HG03558 (cell line): ENCODE measurements around the gene APBB2.
"Not testable (repeated sequence)": the region's sequence is repeated elsewhere in the genome, so short reads cannot be mapped to it uniquely, and the experiment has no call there.

Source experiments
- ATAC-seq: cut with Tn5 transposase; IDR thresholded peaks from one replicate; pipeline ENCODE4 v1.9.1; 2021; ENCODE audit warnings: moderate number of reproducible peaks; ENCODE audit not compliant: unreplicated experiment; ENCODE audit errors: extremely low read depth

The APBB2 gene

DNA sequence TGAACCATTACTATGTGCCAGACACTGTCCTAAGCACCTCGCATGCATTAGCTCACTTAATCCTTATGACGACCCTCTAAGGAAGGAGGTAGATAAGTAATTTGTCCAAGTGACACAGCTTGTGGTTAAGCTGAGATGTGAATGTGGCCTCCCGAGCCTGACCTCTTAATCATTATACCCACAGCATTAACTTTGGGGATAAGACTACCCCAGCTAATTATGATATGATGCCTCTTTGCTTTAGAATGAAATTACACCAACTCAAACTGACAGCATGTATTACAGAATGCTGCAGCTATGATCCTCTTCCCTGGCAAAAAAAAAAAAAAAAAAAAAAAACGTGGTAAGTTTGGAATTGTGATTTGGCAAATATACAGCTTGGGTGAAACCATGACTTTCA, 53.5 kb downstream of the APBB2 start:
- ATAC-seq: no peak

DNA sequence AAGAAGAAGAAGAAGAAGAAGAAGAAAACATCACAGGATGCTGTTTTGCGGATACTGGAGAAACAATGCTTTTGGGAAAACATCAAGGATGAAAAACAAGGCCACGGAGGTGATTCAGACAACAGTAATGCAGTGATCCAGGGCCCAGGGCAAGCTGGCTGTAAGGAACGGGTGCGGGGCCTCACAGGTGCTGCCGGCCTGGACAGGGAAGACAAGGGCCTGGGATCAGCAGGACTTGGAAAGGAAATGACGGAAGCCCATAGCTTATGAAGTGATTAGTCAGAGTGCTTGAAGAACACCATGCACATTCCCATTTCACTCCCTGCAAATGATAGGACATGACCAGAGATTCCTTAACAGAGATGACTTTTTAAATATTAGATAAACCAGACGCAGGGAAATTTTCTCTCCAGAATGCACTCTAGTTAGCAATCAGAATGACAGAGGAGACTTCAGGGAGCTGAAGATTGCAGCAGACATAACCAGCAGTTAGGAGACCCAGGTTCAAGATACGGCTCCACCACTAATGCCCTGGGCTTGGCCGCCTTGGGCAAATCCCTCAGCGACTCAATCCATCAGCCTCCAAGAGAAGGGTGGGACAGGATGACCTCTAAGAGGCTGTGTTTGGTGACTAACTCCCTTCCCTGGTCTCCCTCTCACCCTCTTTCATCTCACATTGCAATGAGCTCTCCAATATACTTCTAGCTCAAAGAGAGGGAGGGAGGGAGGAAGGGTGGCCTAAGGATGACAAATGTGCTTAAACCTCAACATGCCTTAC, 54.1 kb downstream of the APBB2 start:
- ATAC-seq: no peak

DNA sequence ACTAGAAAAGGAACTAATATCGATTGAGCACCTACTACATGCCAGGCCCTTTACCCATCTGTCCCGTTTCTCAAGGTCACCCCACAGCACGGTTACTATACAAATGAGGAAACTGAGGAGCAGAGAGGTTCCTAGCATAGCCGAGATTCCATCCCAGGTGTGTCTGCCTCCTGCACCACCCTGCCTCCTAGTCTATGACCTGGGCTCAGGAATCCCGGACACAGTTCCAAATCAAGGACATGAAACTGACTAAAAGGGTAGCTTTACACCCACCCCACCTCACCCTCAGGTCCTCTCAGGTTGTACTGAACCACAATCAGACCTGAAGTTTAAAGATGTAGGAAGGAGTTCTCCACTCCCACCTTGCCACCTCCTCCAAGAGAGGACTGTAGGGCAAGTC, 55.6 kb downstream of the APBB2 start:
- no peak for ATAC-seq

DNA sequence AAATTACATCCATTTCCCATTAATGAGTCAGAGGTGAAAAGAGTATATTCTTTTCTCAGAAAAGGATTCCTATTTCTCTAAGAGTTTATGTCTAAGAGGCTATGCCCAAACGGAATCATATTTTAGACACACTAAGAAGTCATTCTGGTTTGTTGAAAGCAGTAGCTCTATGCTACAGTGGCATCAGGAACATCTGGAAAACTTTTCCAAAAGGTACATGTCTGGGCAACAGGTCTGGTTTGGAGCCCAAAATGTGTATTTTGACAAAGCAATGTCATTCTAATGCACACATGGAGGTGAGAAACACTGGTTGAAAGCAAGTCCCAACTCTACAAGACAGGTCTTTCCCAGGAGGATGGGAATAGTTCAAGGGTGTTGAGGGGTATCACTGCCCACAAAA, 56.1 kb downstream of the APBB2 start:
- ATAC-seq: no peak

DNA sequence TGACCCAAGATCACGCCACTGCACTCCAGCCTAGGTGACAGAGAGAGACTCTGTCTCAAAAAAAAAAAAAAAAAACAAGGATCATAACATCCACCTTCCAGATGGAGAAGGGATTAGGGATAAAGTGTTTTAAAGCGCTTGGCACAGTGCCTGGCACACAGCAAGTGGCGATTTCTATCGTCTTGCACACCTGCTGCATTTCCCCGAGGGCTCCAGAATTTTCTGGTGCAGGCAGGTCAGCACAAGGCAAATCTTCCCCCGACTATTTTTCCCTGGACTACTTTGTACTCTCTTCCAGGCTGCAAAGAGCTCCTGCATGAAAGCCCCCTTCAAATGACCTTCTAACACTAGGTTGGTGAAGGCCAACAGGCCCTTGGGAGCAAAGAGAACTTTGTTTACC, 57.3 kb downstream of the APBB2 start:
- no peak for ATAC-seq

DNA sequence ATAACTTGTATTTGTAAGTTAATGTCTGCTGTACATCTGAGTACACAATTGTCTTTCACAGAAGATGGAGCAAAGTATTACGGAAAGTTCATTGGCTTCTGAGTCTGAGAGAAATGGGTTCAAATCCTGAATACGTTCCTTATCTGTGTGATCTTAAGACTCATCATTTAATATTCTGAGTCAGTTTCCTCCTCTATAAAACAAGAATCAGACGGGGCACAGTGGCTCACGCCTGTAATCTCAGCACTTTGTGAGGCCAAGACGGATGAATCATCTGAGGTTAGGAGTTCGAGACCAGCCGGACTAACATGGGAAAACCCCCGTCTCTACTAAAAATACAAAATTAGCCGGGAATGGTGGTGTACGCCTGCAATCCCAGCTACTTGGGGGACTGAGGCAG, 57.8 kb downstream of the APBB2 start:
- no peak for ATAC-seq

DNA sequence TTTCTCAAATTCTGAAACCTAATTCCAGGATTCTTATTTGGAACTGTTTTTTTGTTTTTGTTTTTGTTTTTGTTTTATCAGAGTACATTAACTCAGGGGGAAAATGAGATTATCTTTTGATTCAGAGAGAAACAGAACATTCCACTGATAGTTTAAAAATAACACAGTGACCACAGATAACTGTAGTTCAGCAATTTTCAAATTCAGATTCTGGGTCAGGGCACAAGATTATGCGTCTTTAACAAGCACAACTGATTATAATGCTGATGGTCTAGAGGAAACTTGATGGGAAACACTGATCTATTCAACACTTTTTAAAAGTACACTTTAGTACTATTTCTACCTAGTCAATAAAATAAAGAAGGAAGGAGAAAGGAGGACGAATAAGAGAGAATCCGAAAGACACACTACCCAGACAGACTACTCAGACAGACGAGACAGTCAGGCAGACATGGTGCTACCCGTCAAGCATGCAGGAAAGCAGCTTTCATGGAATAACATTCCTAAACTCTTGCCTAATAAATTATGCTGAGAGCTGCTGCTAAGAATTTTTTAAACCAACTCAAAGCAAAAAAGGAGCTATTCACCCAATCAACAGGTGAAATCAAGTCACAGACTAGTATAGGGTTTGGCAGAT, 59.0 kb downstream of the APBB2 start:
- no peak for ATAC-seq

DNA sequence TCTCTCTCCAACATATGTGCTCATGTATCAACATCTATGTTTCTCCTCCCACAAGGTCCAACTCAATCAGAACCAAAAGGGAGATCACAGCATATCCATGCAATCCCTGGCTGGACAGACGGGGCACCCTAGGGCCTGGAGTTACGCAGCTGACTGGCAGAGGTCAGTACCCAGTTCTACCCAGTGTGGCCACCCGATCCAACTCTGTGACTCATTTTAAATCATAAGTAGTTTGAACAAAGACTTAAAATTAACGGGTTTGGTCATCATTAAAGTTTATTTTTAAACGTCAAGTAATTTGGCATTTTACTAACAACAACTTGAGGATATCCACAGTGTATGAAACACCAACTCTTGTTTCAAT, 59.5 kb downstream of the APBB2 start:
- no peak for ATAC-seq

DNA sequence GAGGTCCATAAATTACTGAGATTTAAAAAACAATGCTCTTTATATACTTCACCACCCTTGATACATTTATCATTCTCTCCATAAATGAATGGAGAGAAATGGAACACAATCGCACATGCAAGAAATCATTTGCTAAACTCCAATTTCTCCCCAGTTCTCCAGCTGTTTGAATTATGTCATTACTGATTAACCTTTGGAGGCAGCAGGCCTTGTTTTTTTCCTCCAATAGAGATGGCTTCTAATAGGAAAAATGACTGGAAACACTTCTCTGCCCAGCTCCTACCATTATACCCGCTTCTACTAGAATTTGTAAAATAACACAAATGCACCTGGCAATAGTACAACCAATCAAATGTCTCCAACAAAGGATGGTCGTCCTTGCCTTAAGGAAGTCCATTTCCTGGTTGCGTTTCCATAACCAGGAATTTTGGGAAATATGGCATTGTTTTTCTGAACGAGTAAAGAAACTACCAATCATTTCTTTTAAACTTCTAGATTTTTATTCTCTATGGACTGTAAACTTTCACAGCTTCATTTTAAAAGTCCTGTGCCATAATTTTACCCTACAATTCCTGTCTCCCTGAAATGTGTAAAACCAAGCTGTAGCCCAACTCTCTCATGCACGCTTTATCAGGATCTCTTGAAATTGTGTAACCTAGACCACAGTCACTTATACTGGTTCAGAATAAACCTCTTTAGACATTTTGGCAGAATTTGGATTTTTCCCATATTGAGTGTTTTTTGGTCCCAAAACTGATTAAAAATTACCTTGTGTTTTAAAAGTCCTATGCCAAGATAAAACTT, 60.1 kb downstream of the APBB2 start:
- ATAC-seq: no peak

DNA sequence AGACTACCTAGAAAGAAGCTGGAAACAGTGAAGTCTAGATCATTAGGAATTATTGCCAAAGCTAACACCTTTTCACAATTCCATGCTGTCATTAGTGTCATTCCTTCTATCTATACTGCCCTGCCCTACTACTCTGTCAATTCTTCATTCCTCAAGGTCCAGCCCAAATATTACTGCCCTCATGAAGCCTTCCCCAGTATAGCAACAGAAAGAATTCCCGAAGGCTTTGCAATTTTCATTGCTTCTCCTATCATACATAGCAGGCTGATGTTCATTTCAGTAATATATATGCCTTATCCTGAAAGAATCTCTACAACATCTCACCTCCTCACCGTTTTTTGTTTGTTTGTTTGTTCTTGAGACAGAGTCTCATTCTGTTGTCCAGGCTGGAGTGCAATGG, 63.9 kb downstream of the APBB2 start:
- no peak for ATAC-seq

DNA sequence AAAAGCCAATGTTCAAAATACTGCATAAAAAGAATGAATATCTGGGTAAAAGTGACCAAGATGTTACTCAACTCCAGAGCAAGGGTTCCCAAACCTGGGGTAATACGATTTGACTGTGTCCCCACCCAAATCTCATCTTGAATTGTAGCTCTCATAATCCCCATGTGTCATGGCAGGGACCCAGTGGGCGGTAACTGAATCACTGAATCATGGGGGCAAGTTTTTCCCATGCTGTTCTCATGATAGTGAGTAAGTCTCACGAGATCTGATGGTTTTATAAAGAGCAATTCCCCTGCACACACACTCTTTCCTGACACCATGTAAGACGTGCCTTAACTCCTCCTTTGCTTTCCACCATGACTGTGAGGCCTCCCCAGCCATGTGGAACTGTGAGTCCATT, 64.8 kb downstream of the APBB2 start:
- ATAC-seq: not testable (repeated sequence)

DNA sequence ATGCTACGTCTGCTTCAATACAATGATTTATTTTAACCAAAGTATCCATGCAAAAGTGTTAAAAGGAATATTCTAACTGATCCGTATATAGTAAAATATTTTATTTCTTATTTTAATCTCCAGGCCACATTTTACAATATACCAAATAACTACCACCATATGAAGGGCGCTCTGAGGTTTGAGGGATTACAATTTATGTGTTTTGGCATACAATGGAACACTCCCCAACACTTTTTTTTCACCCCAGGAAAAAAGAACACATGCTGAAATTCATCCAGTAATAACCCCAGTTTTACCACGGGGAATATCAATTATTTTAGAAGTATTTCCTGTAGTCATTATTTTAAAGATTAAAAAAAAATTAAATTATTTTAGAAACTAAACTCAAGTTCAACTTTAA, 65.4 kb downstream of the APBB2 start:
- no peak for ATAC-seq

DNA sequence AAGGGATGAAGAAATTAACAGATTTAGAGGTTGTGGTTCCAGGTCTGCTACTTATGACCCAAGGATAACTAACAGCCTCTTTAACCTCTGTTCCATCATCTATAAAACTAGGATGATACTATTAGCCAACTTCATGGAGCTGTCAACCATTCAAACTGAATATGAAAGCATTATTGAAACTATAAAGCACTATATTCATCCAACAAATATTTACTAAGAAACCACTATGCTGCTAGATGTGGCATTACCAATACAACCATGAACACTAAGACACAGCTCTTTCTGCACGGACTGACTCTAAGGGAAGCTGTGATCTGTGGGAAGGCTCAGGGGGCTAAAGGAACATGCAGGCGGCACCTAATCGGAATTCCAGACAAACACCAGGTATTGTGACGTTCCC, 66.0 kb downstream of the APBB2 start:
- no peak for ATAC-seq

DNA sequence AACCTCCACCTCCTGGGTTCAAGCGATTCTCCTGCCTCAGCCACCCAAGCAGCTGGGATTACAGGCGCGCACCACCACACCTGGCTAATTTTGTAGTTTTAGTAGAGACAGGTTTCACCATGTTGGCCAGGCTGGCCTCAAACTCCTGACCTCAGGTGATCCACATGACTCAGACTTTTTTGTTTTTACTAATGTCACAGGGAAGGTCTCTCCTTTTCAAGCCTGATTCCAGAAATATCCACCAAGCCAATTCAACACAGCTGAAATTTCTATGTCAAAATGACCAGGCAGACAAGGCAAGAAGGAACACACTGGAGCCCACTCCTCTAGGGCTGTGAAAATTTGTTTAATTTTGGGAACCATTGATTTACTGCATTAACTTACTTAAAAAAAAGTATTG, 66.8 kb downstream of the APBB2 start:
- ATAC-seq: not testable (repeated sequence)

DNA sequence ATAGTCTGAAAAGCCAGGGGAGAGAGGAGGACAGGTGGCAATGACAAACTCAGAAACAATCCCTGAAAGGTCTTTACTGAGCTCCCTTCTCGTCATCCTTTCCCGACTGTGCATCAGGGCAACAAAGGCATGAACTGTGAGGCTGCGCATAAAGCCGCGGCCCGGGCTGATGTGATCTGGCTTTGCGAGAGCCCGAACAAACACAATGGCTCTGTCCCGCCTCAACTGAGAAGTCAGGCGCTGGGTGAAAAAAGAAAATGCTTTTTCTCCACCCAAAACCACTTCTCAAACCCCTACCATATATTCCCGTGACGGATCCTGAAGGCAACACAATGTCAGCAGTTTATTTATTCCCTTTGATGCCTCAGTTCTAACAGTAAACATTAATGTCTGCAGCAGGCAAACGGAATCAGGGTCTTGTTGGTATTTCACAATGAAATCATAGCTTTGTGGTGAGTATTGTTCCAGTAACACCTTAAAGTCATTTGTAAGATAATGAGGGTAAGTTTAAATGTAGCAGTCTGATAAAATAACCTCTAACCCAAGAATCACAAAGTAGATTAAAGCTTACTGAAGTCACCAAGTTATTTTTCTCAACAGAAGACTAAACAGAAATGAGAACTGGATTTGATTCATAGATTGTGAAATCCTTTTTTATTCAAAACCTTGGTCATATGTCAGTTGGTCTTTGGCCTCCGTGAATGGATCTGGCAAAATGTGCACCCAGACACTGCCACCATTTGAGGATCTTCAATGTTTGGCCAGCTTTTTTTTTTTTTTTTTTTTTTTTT, 67.4 kb downstream of the APBB2 start:
- no peak for ATAC-seq

DNA sequence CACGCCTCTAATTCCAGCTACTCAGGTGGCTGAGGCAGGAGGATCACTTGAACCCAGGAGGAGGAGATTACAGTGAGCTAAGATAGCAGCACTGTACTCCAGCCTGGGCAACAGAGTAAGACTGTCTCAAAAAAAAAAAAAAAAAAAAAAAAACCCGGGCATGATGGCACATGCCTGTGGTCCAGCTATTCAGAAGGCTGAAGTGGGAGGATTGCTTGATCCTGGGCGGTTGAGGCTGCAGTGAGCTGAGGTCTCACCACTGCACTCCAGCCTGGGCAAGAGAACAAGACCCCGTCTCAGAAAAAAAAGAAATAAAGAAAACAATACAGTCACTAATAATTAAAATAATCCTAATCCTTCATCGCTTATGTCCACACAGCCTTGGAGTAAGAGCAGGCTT, 68.1 kb downstream of the APBB2 start:
- no peak for ATAC-seq

DNA sequence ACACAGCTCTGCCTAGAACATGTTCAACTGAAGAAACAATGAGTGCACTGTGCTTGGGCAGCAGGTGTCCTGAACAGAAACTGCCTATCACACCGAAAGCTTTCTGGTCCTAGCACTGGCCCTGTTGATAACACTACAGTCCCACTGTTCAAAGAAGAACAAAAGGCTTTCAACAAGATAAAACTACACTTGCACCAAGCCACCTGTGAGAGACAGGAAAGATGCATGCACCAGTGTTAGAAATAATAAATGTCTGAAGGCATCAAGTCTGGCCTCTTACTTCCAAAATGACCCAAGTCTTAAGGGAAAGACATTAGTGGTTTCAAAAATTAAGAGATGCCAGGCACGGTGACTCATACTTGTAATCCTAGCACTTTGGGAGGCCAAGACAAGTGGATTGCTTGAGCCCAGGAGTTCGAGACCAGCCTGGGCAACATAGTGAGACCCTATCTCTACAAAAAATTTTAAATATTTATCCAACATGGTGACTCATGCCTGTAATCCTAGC, 68.7 kb downstream of the APBB2 start:
- no peak for ATAC-seq

DNA sequence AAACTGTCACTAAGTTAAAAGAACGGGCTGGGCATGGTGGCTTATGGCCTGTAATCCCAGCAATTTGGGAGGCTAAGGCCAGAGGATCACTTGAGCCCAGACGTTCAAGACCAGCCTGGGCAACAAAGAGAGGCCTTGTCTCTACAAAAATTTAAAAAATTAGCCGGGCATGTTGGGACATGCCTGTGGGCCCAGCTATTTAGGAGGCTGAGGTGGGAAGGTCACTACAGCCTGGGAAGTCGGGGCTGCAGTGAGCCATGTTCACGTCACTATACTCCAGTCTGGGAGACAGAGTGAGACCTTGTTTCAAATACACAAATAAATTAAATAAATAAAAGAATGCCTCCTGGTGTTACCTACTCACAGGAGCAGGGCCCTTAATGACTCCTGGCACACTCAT, 69.5 kb downstream of the APBB2 start:
- no peak for ATAC-seq

DNA sequence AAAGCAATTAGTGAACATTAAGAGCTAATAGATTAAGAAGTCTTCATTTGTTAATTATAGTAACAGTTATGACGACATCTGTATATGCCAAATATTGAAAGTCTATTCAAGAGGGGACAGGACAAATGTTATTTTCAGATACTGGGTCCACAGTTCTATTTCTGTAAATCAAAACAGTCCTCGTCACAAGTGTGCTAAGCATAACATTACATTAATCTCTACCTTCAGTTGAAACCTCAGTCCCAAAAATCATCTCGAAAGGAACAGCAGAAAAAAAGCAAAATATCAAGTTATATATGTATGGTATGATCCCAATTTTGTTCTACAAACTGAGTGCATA, 70.3 kb downstream of the APBB2 start:
- ATAC-seq: no peak

DNA sequence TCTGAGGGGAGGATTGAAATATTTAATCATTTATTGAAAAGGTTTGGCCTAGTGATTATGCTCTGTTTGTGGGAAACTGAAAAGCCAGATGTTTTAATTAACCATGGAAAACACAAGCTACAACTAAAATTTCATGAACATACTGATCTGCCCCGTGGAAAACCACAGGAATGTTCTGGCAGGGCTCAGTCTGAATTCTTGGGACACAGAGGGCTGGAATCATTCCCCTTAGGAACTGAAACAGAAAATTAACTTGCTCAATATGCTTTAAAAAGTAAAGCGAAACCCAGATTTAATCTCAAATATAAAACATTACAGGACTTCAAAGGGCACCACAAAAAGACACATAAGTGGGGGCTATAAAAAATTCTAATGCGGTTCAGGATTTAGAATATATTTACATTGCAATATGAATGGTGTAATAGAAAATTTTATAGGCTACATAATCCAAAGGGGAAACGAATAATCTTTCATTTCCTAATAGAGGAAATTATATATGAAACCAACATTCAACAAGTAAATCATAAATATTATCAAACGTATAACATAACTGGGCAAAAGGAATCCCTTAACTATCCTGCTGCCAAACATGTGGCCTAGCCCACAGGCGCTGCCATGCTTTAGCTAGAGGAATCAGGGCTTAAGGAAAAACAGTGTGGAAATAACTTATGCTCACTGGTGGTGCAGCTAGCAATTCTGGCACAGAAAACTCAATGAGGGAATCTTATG, 70.9 kb downstream of the APBB2 start:
- no peak for ATAC-seq
